NOMO-1 treated with DMSO at 0.1 percent for 48 hours (cell line): ENCODE results near the gene ZFYVE28.

Source experiments
- DNase-seq: peaks from one replicate; lab custom pipeline; 2025; ENCODE audit not compliant: unreplicated experiment; lab: John Stamatoyannopoulos, UW

ZFYVE28 gene

GRCh38 chr4:2291705-2292645 lies 126.5 kb downstream of the ZFYVE28 start:
- DNase-seq: no peak

- DNase-seq: no peak
Observed at GRCh38 chr4:2290974-2291704, 127.3 kb downstream of the ZFYVE28 start.

- no peak for DNase-seq
Observed at GRCh38 chr4:2290488-2290887, 128.0 kb downstream of the ZFYVE28 start.

GRCh38 chr4:2289955-2290333 lies 128.5 kb downstream of the ZFYVE28 start:
- DNase-seq: no peak

- DNase-seq: no peak
Observed at GRCh38 chr4:2289311-2289954, 129.0 kb downstream of the ZFYVE28 start.

- DNase-seq: no peak
Observed at GRCh38 chr4:2288051-2288541, 130.3 kb downstream of the ZFYVE28 start.

GRCh38 chr4:2287594-2287915 lies 130.9 kb downstream of the ZFYVE28 start:
- no peak for DNase-seq

- no peak for DNase-seq
Observed at GRCh38 chr4:2286904-2287593, 131.4 kb downstream of the ZFYVE28 start.

GRCh38 chr4:2285613-2286381 lies 132.6 kb downstream of the ZFYVE28 start:
- DNase-seq: no peak

- DNase-seq: no peak
Observed at GRCh38 chr4:2284934-2285612, 133.4 kb downstream of the ZFYVE28 start.

GRCh38 chr4:2284161-2284933 lies 134.1 kb downstream of the ZFYVE28 start:
- no peak for DNase-seq

GRCh38 chr4:2283199-2283711 lies 135.2 kb downstream of the ZFYVE28 start:
- DNase-seq: no peak

- DNase-seq: no peak
Observed at GRCh38 chr4:2281575-2282343, 136.7 kb downstream of the ZFYVE28 start.

- no peak for DNase-seq
Observed at GRCh38 chr4:2280531-2281300, 137.7 kb downstream of the ZFYVE28 start.

- no peak for DNase-seq
Observed at GRCh38 chr4:2277956-2278355, 140.5 kb downstream of the ZFYVE28 start.

GRCh38 chr4:2276581-2277325 lies 141.7 kb downstream of the ZFYVE28 start:
- DNase-seq: no peak
